HepG2 (cell line): Measurements from ENCODE around the gene NEAT1. TPM values are rescaled to one million over a fixed set of nuclear protein-coding genes. Genes with fewer than 3 reads are reported as not detected.

ENCODE experiments used
- CSRNP1 ChIP-seq: sonication (generic); formaldehyde crosslinking; IDR thresholded peaks from 2 replicates; pipeline ENCODE4 v1.8.1; 2023; ENCODE audit warnings: mild to moderate bottlenecking, missing genetic modification reagents
- DR1 ChIP-seq: sonication (generic); formaldehyde crosslinking; IDR thresholded peaks from 2 replicates; pipeline ENCODE4 v1.8.0; 2021; ENCODE audit warnings: mild to moderate bottlenecking, missing genetic modification reagents, inconsistent platforms
- HIC2 ChIP-seq: sonication (generic); formaldehyde crosslinking; IDR thresholded peaks from 2 replicates; pipeline ENCODE4 v1.9.0; 2022; ENCODE audit warnings: low read depth, missing genetic modification reagents
- HNRNPL ChIP-seq: fragments of 200-400 bp; formaldehyde crosslinking; IDR thresholded peaks from 2 replicates; pipeline ENCODE4 v1.6.1; 2017; ENCODE audit warnings: mild to moderate bottlenecking, low read depth, low read length
- NR2F1 ChIP-seq, 2 experiments: fragments of 450-650 bp in 1 of 2; formaldehyde crosslinking in 1 of 2; IDR thresholded peaks; 2 replicates each; pipeline versions ENCODE4 v1.5.0 to v1.6.1; 2016 to 2020; ENCODE audit warnings: mild to moderate bottlenecking in 1 of 2, missing compliant biosample characterization in 1 of 2, missing genetic modification reagents in 1 of 2, moderate library complexity in 1 of 2
- NR2F6 ChIP-seq, 2 experiments: IDR thresholded peaks; 2 replicates each; pipeline ENCODE4 v1.6.1; 2016; ENCODE audit warnings: antibody characterized with exemption in 1 of 2, mild to moderate bottlenecking in 1 of 2
- RFX1 ChIP-seq: fragments of 450-650 bp; IDR thresholded peaks from 2 replicates; pipeline ENCODE4 v1.6.1; 2017
- ZBTB43 ChIP-seq: sonication (generic); formaldehyde crosslinking; conservative IDR thresholded peaks from 2 replicates; pipeline ENCODE4 v1.4.0; 2020; ENCODE audit warnings: missing genetic modification reagents
- ZNF20 ChIP-seq: sonication (generic); formaldehyde crosslinking; IDR thresholded peaks from 2 replicates; pipeline ENCODE4 v1.4.0; 2020; ENCODE audit warnings: mild to moderate bottlenecking, moderate library complexity, missing genetic modification reagents
- ZNF224 ChIP-seq: sonication (generic); formaldehyde crosslinking; IDR thresholded peaks from 2 replicates; pipeline ENCODE4 v1.5.0; 2020; ENCODE audit warnings: mild to moderate bottlenecking, missing genetic modification reagents
- ZNF414 ChIP-seq: sonication (generic); formaldehyde crosslinking; IDR thresholded peaks from 2 replicates; pipeline ENCODE4 v1.5.0; 2020; ENCODE audit warnings: missing genetic modification reagents
- ZNF550 ChIP-seq: sonication (generic); formaldehyde crosslinking; IDR thresholded peaks from 2 replicates; pipeline ENCODE4 v1.4.0; 2020; ENCODE audit warnings: mild to moderate bottlenecking, missing genetic modification reagents, borderline replicate concordance
- ZNF713 ChIP-seq: sonication (generic); formaldehyde crosslinking; IDR thresholded peaks from 2 replicates; pipeline ENCODE4 v1.4.0; 2020; ENCODE audit warnings: mild to moderate bottlenecking, missing genetic modification reagents
- ZNF747 ChIP-seq: sonication (generic); formaldehyde crosslinking; IDR thresholded peaks from 2 replicates; pipeline ENCODE4 v1.8.1; 2023; ENCODE audit warnings: missing genetic modification reagents, mild to moderate bottlenecking, borderline replicate concordance
- ZNF766 ChIP-seq: sonication (generic); formaldehyde crosslinking; IDR thresholded peaks from 2 replicates; pipeline ENCODE4 v1.5.0; 2020; ENCODE audit warnings: missing genetic modification reagents, borderline replicate concordance
- ZNF839 ChIP-seq: sonication (generic); formaldehyde crosslinking; IDR thresholded peaks from 2 replicates; pipeline ENCODE4 v1.4.0; 2020; ENCODE audit warnings: missing genetic modification reagents, mild to moderate bottlenecking, borderline replicate concordance
- ZSCAN25 ChIP-seq: sonication (generic); formaldehyde crosslinking; IDR thresholded peaks from 2 replicates; pipeline ENCODE4 v1.8.0; 2022; ENCODE audit warnings: mild to moderate bottlenecking, missing genetic modification reagents
- polyA plus RNA-seq, 8 experiments: library from polyadenylated mRNA; depleted of rRNA in 3 of 8; stranded (reverse) in 7 of 8; unstranded in 1 of 8; fragments of >200 nt; fragmentation: Illumina TruSeq in 4 of 8; extraction: Trizol in 4 of 8; gene quantifications; 2 replicates each; pipeline versions ENCODE4 v1.2.1 to v1.2.3, GENCODE V29; 2011 to 2016; ENCODE audit warnings: low read depth in 4 of 8, missing spikeins in 1 of 8, mixed read lengths in 1 of 8; ENCODE audit not compliant: insufficient read depth in 1 of 8
- total RNA-seq, 5 experiments: library from RNA; depleted of rRNA; stranded (reverse); fragments of >200 nt; fragmentation: Illumina TruSeq; extraction: Trizol; gene quantifications; 2 replicates each; pipeline ENCODE4 v1.2.3, GENCODE V29; 2016; ENCODE audit warnings: low read depth in 1 of 5
- TF ChIP-seq, protein P1 (sequence below): sonication (generic); formaldehyde crosslinking; IDR thresholded peaks from 2 replicates; pipeline ENCODE4 v1.5.1; 2020; ENCODE audit warnings: mild to moderate bottlenecking, missing genetic modification reagents, moderate library complexity

The NEAT1 gene
- total and polyA plus RNA-seq, 2 of the 13 experiments (the other 11 are each of a cell fraction or from before 2014, with no cell fraction given), result 20.5 to 41.2 TPM

GRCh38 chr11:65416841-65417701 lies 5.5 kb upstream of the NEAT1 start (continued):
- no peak for TF ChIP-seq ZNF20 (CRISPR knock-in tag)
- TF ChIP-seq HNRNPL, result peak; percentile 91
- no peak for TF ChIP-seq RFX1
- TF ChIP-seq ZBTB43 (CRISPR knock-in tag), result no peak
- 0 out of 2 replicates have a peak, but pooled peaks have one; percentile 13 for TF ChIP-seq ZNF414 (CRISPR knock-in tag)
- no peak for TF ChIP-seq ZNF224 (CRISPR knock-in tag)
- TF ChIP-seq ZNF747 (CRISPR knock-in tag), result no peak
- TF ChIP-seq DR1, result no peak
- TF ChIP-seq ZNF839, result no peak
- TF ChIP-seq CSRNP1 (CRISPR knock-in tag), result 0 out of 2 replicates have a peak, but pooled peaks have one; percentile 43
- TF ChIP-seq NR2F1 (CRISPR knock-in tag; IDR thresholded peaks at IDR 0.05), result no peak
- TF ChIP-seq, protein P1, sequence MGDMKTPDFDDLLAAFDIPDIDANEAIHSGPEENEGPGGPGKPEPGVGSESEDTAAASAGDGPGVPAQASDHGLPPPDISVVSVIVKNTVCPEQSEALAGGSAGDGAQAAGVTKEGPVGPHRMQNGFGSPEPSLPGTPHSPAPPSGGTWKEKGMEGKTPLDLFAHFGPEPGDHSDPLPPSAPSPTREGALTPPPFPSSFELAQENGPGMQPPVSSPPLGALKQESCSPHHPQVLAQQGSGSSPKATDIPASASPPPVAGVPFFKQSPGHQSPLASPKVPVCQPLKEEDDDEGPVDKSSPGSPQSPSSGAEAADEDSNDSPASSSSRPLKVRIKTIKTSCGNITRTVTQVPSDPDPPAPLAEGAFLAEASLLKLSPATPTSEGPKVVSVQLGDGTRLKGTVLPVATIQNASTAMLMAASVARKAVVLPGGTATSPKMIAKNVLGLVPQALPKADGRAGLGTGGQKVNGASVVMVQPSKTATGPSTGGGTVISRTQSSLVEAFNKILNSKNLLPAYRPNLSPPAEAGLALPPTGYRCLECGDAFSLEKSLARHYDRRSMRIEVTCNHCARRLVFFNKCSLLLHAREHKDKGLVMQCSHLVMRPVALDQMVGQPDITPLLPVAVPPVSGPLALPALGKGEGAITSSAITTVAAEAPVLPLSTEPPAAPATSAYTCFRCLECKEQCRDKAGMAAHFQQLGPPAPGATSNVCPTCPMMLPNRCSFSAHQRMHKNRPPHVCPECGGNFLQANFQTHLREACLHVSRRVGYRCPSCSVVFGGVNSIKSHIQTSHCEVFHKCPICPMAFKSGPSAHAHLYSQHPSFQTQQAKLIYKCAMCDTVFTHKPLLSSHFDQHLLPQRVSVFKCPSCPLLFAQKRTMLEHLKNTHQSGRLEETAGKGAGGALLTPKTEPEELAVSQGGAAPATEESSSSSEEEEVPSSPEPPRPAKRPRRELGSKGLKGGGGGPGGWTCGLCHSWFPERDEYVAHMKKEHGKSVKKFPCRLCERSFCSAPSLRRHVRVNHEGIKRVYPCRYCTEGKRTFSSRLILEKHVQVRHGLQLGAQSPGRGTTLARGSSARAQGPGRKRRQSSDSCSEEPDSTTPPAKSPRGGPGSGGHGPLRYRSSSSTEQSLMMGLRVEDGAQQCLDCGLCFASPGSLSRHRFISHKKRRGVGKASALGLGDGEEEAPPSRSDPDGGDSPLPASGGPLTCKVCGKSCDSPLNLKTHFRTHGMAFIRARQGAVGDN (CRISPR knock-in tag), result peak; percentile 20; the same call in 1 of the 2 replicates
- no peak for TF ChIP-seq ZNF713 (CRISPR knock-in tag)
- TF ChIP-seq HIC2 (CRISPR knock-in tag), result peak; percentile 78; the same call in 1 of the 2 replicates
- no peak for TF ChIP-seq ZSCAN25
- no peak for TF ChIP-seq ZNF550 (CRISPR knock-in tag)
- 0 out of 2 replicates have a peak, but pooled peaks have one; percentile 8 for TF ChIP-seq ZNF766 (CRISPR knock-in tag)
- TF ChIP-seq NR2F6 (IDR thresholded peaks at IDR 0.05), result no peak
- peak; percentile 24; the same call in 1 of the 2 replicates for TF ChIP-seq NR2F6 (CRISPR knock-in tag; IDR thresholded peaks at IDR 0.05)
